Right lobe of liver (tissue), 6 donors: ENCODE results near the gene VWA5B1. TPM values are rescaled to one million over a fixed set of nuclear protein-coding genes. Genes with fewer than 3 reads are reported as not detected.

Experiments
- ATAC-seq, 4 donors: fragments of 200-7000 bp; cut with Tn5 transposase; one replicate each; pipeline ENCODE4 v1.9.1; 2020; ENCODE audit warnings: mild to moderate bottlenecking in 4 of 4, moderate library complexity in 4 of 4
- DNase-seq, 3 donors: peaks; one replicate each; pipeline ENCODE4 v3.0.0-alpha.2; 2020
- H3K27ac ChIP-seq, 3 donors: fragments of 200-600 bp; one replicate each; pipeline ENCODE4 v1.8.0; 2022
- H3K27me3 ChIP-seq, 2 donors: fragments of 200-600 bp; one replicate each; pipeline ENCODE4 v1.8.0; 2022
- H3K36me3 ChIP-seq, 4 donors: fragments of 200-600 bp; sonication (generic) in 1 of 4; one replicate each; pipeline versions ENCODE4 v1.5.1 to v1.8.0; 2017 to 2022; ENCODE audit warnings: control low read depth in 1 of 4
- H3K4me1 ChIP-seq, 4 donors: fragments of 200-600 bp; sonication (generic) in 1 of 4; one replicate each; pipeline versions ENCODE4 v1.5.1 to v1.8.0; 2017 to 2022; ENCODE audit warnings: control low read depth in 1 of 4
- H3K4me3 ChIP-seq, 3 donors: fragments of 200-600 bp; one replicate each; pipeline ENCODE4 v1.8.0; 2022
- H3K9me3 ChIP-seq, 4 donors: fragments of 200-600 bp; sonication (generic) in 1 of 4; one replicate each; pipeline versions ENCODE4 v1.5.1 to v1.8.0; 2017 to 2022; ENCODE audit warnings: control low read depth in 1 of 4
- POLR2A ChIP-seq: fragments of 450-650 bp; IDR thresholded peaks from one replicate; pipeline ENCODE4 v1.6.1; 2017; ENCODE audit warnings: antibody characterized with exemption, mild to moderate bottlenecking
- WGBS: methylation state at CpG from one replicate; pipeline ENCODE4 v1.1.6; 2018; ENCODE audit warnings: low coverage, low lambda C conversion rate; ENCODE audit not compliant: insufficient coverage; ENCODE audit errors: missing lambda C conversion rate; 5-methylcytosine and 5-hydroxymethylcytosine counted together
- intact Hi-C, 2 donors: fragments of 100-400 bp; cut with DNase I; formaldehyde crosslinking; loops; one replicate each; pipeline versions ENCODE4 v1.11.2 to v1.14.1; 2022
- total RNA-seq, 6 experiments: library from RNA; depleted of rRNA in 2 of 6; stranded (reverse); fragments of >200 nt in 2 of 6; fragmentation: NEBNext Ultra II Directional in 3 of 6; extraction: Animal tissue kit (Norgen Biotek cat#: 25700) in 3 of 6; gene quantifications; one replicate each; pipeline versions ENCODE4 v1.1.0 to v1.2.4, GENCODE V29; 2016 to 2023
- TF ChIP-seq, protein P1 (sequence below), 4 donors: fragments of 200-600 bp in 3 of 4; fragments of 450-650 bp in 1 of 4; IDR thresholded peaks; one replicate each; pipeline versions ENCODE4 v1.5.1 to v1.8.0; 2016 to 2022; ENCODE audit warnings: antibody characterized with exemption in 4 of 4, mild to moderate bottlenecking in 2 of 4
- donor health status: DM: no; HTN: yes; CAD: no.
- donor health status: DM: no; HTN: no; CAD: no.
- donor health status: DM: no; HTN: no; CAD: no.
- donor health status: DM: no; HTN: yes; CAD: no.
- donor health status: DM: no; HTN: yes; CAD: no.

Gene VWA5B1
- total RNA-seq, 6 experiments from 2014 or later = not detected

GRCh38 chr1:20318971-20319370, 28.3 kb downstream of the VWA5B1 start:
- WGBS = 74% methylated on average over 4 of the region's 4 CpGs
- Histone ChIP-seq H3K4me1 (no peaks in the 10 kb centered on the region), H3K27me3 (no peaks in the 10 kb centered on the region), H3K36me3 (no peaks in the 10 kb centered on the region), H3K4me3 (no peak overlapping the region), H3K9me3 (no peaks in the 10 kb centered on the region), H3K27ac (no peak overlapping the region)
- DNase-seq (no peak), ATAC-seq (no peak)
- TF ChIP-seq POLR2A = no peak
- TF ChIP-seq, protein P1, sequence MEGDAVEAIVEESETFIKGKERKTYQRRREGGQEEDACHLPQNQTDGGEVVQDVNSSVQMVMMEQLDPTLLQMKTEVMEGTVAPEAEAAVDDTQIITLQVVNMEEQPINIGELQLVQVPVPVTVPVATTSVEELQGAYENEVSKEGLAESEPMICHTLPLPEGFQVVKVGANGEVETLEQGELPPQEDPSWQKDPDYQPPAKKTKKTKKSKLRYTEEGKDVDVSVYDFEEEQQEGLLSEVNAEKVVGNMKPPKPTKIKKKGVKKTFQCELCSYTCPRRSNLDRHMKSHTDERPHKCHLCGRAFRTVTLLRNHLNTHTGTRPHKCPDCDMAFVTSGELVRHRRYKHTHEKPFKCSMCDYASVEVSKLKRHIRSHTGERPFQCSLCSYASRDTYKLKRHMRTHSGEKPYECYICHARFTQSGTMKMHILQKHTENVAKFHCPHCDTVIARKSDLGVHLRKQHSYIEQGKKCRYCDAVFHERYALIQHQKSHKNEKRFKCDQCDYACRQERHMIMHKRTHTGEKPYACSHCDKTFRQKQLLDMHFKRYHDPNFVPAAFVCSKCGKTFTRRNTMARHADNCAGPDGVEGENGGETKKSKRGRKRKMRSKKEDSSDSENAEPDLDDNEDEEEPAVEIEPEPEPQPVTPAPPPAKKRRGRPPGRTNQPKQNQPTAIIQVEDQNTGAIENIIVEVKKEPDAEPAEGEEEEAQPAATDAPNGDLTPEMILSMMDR (IDR thresholded peaks at IDR 0.05) = no peak
- intact Hi-C loops = no loop called here

GRCh38 chr1:20319456-20320220, 29.0 kb downstream of the VWA5B1 start:
- Histone ChIP-seq H3K27me3 (no peaks in the 10 kb centered on the region), H3K9me3 (no peaks in the 10 kb centered on the region), H3K27ac (no peak overlapping the region), H3K36me3 (no peaks in the 10 kb centered on the region), H3K4me1 (no peaks in the 10 kb centered on the region), H3K4me3 (no peak overlapping the region)
- WGBS = 77% methylated on average over 11 of the region's 11 CpGs
- TF ChIP-seq POLR2A = no peak
- TF ChIP-seq, protein P1 (IDR thresholded peaks at IDR 0.05) = no peak
- DNase-seq = no peak
- intact Hi-C loops = no loop called here
- ATAC-seq = no peak

DNA sequence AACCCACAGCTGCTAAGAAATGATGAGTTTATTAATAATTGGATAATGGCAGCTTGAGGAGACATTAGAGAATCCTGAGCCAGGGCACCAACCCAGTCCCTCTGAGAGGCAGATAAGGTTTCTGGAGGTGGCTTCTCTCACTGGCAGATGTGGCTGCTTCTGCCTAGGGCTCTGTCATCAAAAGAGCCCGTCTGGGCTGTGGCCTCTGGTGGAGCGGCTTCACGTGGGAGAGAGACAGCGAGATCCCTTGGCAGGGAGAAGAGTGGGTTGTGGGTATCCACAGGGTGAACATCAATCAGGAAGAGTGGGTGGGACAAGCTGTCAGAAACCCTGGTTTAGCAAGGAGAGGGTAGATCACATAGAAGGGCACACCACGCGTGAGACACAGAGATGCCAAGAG, 30.0 kb downstream of the VWA5B1 start:
- Histone ChIP-seq H3K4me1 (no peaks in the 10 kb centered on the region), H3K9me3 (no peaks in the 10 kb centered on the region), H3K27ac (no peak overlapping the region), H3K4me3 (no peak overlapping the region), H3K36me3 (no peaks in the 10 kb centered on the region), H3K27me3 (no peaks in the 10 kb centered on the region)
- TF ChIP-seq POLR2A = no peak
- no peak for ATAC-seq
- 75% methylated on average over 6 of the region's 6 CpGs for WGBS
- intact Hi-C loops = no loop called here
- DNase-seq = no peak

GRCh38 chr1:20321573-20321972, 30.9 kb downstream of the VWA5B1 start:
- no peaks in the 10 kb centered on the region for H3K27me3 ChIP-seq
- H3K9me3 ChIP-seq = no peaks in the 10 kb centered on the region
- DNase-seq = no peak
- no peak overlapping the region for H3K4me3 ChIP-seq
- H3K4me1 ChIP-seq = no peaks in the 10 kb centered on the region
- intact Hi-C loops = no loop called here
- H3K27ac ChIP-seq = no peak overlapping the region
- no peak for ATAC-seq
- H3K36me3 ChIP-seq = no peaks in the 10 kb centered on the region
- 39% methylated on average over 5 of the region's 5 CpGs for WGBS
- TF ChIP-seq, protein P1 (IDR thresholded peaks at IDR 0.05) = no peak
- no peak for TF ChIP-seq POLR2A

DNA sequence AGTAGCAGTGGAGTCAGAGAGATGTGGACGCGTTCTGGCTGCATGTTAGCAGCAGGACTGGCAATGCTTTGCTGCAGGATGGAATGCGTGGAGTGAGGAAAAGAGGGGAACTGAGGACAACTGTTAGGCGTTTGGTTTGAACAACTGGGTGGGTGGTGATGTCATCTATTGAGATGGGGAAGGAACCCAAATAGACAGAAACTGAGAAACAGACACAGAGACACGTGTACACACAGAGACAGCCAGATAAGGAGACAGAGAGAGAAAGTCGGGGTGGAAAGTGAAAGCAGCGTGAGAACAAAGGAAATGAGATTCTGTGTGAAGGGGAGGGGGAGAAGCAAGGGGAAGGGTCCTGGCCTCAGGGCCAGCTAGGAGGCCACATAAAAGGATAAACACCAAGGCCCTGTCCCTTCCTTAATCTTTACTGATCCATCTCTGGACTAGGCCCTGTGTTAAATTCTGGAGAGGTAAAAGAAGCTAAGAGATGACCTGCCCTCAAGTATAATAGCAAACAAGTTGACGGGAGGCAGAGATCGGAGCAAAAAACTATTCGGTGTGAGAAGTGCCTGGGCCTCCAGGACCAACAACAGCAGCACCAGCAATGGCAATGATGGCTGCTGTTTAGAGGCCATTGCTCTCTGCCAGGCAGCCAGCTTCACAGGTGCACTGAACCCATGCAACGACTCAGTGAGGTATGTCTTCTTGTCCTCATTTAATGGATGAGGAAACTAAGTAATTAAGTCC, 31.6 kb downstream of the VWA5B1 start:
- H3K27me3 ChIP-seq = no peaks in the 10 kb centered on the region
- H3K4me1 ChIP-seq = no peaks in the 10 kb centered on the region
- no peak overlapping the region for H3K27ac ChIP-seq
- intact Hi-C loops = no loop called here
- WGBS = 24% methylated on average over 9 of the region's 11 CpGs
- no peak for TF ChIP-seq POLR2A
- TF ChIP-seq, protein P1 (IDR thresholded peaks at IDR 0.05) = no peak
- no peak overlapping the region for H3K4me3 ChIP-seq
- no peaks in the 10 kb centered on the region for H3K36me3 ChIP-seq
- no peaks in the 10 kb centered on the region for H3K9me3 ChIP-seq
- DNase-seq (no peak), ATAC-seq (no peak)
